HPDE6-E6E7 (cell line): ENCODE data around the gene EMC9.

Experiments
- DNase-seq: peaks from one replicate; pipeline ENCODE4 v3.0.0; 2011; ENCODE audit warnings: missing footprints; ENCODE audit errors: extremely low spot score

Gene EMC9

DNA sequence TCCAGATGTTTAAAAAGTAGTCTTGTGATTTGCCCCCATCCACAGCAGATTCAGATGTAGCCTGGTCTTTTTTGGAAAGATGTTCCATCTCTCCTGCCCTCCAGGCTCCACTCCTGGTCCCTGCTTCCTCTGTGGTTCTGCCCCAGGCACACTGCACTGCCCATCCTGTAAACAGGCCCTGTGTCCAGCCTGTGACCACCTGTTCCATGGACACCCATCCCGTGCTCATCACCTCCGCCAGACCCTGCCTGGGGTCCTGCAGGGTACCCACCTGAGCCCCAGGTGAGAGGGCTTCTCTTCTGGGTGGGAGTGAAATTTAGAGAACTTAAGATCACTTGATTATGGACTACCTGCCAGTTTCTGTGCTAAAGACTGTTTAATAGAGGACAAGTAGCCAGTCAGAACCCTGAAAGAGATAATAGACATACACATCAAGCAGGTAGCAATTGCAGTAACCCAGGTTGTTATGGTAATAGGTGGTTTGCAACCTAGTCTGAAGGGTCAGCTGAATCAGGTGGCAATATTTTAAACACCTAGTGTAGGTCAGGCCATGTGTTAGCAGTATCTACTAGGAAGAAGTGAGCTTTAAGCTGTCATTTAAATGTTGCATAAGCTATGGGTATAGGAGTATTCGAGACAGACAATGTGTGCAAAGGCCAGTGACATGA, 8.0 kb upstream of the EMC9 start:
- DNase-seq: no peak

DNA sequence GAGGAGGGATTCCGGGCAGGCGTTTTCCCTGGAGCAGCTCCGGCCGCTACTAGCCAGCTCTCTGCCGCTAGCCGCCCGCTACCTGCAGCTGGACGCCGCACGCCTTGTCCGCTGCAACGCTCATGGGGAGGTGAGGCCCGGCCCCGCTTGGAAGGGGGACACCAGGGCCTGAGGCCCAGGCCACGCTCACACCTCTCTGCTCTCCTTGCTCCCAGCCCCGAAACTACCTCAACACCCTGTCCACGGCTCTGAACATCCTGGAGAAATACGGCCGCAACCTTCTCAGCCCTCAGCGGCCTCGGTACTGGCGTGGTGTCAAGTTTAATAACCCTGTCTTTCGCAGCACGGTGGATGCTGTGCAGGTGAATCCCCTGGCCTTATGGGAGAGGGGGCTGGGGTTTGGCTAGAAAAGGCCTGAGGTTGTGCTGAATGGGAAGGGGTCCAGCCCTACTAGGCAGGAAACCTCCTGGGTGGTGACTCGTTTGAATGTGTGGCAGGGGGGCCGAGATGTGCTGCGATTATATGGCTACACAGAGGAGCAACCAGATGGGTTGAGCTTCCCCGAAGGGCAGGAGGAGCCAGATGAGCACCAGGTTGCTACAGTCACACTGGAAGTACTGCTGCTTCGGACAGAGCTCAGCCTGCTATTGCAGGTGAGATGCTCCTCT, 6.5 kb upstream of the EMC9 start:
- DNase-seq: no peak

DNA sequence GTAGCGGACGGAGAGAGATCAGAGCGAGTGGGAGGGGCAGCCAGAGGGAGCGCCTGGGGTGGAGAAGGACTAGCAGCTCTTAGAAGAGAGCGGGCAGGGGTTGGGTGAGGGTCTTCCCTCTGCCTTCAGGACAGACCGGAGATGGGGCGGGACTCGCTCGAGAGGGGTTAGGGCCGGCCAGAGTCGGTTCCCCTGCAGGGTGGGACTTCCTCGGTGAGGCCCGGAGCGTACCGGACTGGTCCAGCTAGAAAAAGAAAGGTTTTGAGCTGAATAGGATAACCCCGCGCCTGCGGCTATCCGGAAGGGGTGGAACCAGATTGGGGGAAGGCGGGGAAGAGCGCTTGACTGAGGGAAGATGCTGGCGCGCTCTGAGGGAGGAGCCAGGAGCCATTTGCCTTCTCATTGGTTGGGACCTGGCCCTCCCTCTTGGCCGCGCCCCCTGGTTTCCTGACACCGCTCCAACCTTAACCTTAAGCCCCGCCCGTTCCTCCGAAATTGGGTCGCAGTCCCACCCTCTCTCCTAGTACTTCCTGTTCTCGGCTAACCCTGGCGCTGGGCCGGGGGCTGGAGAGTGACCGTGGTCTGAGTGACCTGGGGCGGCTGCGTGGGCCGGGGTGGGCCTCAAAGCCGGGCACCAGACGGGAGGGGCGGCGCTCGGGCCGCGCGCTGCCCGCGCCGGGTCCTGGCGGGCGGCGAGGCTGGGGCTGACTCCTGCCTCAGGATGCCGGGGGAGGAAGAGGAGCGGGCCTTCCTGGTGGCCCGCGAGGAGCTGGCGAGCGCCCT, 5.8 kb upstream of the EMC9 start, which contains the start of gene RNF31:
Gene RNF31, plus strand, starts transcription at position 521 of the 783 bp plus-strand sequence. Its CDS starts 201 bp downstream, at position 722.
- peak; percentile 94 for DNase-seq

DNA sequence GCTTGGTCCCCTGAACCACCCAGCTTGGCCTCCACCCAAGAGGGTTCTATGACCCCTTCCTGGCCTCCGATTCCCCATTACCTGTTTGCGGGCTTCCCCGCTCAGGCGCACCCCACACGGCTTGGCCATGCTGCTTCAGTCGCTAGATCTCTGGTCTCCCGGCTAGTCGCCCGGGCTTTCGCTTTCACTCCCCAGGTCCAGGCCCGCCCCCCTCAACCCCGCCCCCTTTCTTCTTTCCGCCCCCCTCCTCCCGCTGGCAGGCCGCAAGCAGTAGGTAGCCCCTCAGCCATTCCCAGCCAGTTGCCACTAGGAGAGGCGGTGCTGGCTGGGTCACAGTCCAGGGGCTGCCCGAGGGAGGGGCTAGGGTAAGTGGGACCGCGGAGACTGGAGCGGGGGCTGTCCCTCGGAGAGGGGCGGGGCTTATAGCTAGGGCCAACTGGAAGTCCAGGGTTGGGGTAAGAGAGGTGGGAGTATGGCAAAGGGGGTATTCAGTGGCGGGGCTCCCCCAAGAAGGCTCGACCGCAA, 5.1 kb upstream of the EMC9 start, which contains the start of gene PSME2:
Gene PSME2, minus strand, starts transcription at position 158 of the 525 bp plus-strand sequence. Its CDS starts 29 bp downstream, at position 129.
- DNase-seq: peak; percentile 98

DNA sequence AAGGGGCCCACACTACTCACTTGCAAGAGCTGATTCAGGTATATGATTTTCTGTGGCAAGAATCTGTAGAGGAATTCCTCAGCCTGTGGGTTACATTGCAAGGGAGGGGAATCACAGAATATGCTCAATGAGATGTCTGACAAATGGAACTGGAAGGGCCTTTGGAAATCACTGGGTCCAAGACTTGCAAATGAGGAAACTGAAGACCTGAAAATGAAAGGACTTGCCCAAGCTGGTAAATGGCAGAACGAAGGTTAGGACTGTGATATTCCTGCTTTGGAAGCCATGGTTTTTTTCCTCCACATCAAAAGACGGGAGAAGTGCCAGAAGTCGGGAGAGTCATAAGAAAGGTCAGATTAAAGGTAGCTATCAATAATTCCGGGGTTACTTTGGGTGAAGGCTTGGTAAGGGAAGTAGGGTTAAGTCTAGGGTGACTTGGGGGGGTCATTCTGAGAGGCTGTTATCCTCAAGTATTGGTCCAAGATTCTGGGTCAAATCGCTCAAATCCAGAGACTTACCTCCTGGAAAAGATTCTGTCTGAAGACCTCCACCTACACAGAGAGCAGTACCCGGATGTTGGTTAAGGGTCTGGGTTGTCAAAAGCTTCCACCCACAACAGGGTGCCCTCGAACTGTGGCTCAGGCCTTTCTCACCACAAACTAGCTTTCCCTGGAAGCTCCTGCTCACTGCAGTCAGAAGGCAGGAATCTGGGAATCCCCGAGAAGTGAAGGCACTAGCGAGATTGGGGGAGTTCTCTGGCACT, 4.5 kb upstream of the EMC9 start:
- DNase-seq: no peak

DNA sequence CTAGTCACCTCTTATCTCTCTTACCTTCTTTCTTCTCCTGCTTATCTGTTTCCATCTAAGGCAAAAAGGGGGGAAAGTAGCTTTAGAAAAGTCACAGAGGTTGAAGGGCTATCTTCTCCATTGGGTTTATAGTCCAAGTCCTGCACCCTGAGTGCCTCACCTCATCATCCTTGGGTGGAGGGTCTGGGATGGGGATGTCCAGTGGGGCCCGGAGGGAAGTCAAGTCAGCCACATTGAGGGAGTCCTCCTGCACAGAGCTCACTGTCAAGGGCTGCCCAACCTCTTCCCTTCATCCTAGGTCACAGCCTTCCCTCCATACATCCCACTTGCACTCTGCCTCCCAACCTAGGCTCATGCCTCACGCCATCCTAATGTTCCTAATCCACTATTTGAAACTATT, 3.8 kb upstream of the EMC9 start:
- DNase-seq: no peak

DNA sequence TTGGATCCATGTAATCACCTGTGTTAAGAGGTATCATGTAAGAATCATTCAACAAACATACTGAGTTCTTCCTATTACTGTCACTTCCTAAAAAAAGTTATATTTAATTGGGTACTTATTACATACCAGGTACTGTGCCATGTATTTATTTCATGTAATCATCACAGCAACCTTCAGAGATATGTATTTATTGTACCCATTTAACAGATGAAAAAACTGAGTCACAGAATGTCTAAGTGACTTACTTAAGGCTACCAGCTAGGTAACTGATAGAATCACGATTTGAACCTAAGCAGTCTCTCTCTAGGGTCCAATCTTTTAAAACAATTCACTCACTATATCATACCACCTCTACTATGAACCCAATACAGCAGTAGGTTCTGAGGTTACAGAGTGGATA, 3.1 kb upstream of the EMC9 start:
- DNase-seq: no peak

DNA sequence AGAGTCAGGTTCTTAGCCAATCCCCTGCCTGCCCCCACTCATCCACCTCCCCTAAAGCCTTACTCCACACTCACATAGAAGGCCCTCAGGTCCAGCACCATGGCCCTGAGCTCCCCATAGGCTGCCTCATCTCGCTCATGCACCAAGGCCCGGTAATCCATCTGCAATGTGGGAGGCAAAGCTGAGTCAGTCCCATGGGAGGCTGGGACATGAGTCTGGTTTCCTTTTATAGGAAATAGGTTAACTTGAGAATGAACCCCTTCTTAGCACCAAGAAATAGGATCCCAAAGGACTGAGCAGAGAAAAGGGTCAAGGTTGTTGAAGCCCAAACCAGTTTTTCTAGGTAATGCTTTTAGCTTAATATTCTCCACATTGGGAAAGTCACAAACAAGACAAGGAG, 2.1 kb upstream of the EMC9 start:
- DNase-seq: no peak

DNA sequence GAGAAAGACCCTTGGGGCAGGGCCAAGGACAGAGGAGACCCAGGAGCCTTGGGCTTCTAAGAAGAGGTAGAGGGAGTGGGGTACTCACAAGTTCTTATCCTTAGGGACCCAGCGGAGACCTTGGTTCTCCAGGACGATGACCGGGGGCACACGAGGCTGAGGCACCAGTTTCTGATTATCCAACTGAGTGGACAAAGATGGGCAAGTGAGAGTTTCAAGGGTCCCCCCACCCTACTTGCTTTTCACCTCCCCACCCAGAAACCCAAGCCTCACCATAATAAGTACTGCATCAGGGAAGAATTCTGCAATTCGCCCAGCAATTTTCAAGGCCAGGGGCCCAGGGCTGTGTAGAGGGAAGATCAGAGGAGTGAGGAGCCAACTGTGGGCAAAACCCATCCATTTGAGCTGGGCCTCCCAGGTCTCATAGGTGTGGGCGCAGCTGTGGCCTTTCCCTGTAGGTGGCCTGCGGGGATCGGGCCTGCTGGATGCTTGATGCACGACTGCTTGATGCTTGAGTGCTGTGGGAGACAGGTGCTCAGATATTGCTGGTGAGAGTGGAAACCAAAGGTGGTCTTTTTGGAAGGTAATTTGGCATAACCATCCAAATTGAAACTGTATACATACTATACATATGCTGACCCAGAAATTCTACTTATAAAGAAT, 2.0 kb downstream of the EMC9 start:
- DNase-seq: no peak

DNA sequence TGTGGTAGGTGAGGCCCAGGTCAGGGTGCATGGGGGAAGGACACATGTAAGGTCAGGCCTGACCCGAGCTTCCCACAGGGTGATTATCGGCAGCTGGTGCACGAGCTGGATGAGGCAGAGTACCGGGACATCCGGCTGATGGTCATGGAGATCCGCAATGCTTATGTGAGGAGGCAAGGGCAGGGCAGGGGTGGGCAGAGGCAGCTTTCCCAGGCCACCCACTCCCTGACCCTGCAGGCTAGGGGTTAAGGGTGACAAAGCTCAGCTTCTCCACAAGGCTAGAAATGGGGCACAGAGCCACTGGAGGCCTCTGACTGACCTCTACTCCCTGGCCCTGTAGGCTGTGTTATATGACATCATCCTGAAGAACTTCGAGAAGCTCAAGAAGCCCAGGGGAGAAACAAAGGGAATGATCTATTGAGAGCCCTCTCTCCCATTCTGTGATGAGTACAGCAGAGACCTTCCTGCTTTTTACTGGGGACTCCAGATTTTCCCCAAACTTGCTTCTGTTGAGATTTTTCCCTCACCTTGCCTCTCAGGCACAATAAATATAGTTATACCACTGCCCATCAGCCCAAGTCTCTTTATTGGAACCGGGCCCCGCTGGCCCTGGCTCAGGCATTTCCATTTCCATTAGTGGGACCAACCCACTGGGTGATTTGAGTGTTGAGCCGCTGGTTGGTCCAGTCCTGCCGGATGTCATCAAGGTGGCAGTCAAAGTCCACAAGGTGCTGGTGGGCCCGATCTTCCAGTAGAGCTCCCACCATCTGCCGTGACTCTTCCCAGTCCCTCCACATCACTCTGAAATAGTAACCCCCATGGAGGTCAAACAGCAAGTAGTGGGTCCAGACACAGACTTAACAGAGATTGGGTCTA, 2.8 kb downstream of the EMC9 start:
- no peak for DNase-seq

DNA sequence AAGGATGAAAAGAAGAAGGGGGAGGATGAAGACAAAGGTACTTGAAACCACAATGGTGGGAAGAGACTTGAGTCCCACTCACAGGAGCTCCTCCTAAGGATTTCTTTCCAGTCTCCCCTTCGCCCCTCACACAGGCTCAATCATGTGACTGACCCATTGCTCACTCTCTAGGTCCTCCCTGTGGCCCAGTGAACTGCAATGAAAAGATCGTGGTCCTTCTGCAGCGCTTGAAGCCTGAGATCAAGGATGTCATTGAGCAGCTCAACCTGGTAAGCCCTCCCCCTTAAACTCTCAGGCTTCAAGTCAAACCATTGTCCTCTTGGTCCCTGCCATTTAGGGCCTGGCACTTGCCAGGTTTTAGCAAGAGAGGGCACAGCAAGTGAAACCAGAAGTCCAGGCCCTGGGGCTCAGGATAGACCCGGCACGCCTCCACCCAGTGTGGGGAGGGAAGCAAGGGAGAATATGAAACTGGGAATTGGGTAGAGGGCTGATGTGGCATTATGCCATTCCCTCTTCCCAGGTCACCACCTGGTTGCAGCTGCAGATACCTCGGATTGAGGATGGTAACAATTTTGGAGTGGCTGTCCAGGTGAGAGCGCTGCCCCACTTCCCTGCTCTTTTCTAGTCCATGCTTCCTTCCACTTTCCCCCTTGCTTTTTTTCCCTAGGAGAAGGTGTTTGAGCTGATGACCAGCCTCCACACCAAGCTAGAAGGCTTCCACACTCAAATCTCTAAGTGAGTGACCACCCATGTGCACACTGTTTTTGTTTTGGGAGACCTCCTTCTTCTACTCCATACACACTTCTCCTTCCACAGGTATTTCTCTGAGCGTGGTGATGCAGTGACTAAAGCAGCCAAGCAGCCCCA, 3.6 kb downstream of the EMC9 start:
- no peak for DNase-seq

DNA sequence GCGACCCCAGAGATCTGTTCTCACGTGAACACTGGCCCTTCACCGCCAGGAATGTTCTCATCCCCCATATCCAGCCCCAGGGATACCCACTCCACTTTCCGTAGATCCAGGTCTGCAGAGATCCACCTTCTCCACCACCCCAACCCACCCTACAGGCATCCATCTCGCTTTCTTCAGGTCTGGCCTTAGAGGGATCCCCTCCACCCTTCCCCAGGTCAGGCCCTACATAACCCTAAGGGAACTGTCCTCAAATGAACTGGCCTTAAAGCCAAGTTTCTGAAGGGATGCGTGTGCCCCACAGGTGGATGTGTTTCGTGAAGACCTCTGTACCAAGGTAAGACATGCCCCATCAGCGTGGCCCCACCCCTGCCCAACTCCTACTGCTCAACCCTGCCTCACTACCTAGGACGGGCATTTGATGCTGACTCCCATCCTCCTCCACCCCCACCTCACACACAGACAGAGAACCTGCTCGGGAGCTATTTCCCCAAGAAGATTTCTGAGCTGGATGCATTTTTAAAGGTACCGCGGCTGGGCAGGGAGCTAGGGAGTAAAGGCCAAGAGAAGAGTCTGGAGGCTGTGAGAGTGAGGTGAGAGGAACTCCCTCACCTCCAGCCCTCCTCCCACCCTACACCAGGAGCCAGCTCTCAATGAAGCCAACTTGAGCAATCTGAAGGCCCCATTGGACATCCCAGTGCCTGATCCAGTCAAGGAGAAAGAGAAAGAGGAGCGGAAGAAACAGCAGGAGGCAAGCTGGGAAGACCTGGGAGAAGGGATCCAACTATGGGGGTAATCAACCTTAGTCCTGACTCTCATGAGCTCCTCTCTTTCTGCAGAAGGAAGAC, 4.5 kb downstream of the EMC9 start:
- no peak for DNase-seq

DNA sequence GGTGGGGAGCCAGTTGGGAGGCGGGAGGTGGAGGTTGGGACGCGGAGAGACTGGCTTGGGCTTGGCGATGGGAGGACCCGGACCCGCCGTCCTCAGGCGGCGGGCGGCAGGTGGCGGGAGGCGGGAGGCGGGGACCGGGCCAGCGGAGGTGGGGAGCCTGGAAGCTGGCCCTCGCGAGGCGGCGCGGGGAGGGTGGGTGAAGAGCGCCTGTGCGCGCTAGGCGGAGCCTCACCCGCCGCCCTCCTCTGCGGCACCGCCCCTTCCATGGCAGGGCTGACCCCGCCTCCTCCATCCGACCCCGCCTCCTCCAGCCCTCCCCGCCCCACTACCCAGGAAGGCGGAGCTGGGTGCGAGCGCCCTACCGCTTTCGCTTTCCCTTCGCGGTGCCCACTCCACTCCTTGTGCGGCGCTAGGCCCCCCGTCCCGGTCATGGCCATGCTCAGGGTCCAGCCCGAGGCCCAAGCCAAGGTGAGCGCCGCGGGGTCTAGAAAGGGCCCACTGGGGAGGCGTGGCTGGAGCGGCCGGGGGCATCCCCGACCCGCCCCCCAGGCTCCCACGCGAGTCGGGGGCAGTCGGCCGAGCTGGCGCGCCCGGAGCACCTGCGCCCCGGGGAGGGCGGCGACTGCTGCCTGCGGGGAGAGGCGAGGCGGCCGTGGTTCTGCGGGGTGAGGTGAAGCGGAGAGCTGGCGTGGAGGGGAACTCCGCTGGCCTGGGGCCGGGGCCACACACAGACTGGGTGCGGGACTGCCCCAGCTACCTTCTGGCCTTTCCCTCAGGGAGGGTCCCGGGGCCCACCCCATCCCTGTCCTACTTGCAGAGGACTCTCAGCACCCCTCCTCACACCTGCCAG, 5.3 kb downstream of the EMC9 start, which contains the start of gene PSME1:
Gene PSME1, plus strand, starts transcription at position 361 of the 850 bp plus-strand sequence. Its CDS starts 69 bp downstream, at position 430.
- DNase-seq: peak; percentile 89

DNA sequence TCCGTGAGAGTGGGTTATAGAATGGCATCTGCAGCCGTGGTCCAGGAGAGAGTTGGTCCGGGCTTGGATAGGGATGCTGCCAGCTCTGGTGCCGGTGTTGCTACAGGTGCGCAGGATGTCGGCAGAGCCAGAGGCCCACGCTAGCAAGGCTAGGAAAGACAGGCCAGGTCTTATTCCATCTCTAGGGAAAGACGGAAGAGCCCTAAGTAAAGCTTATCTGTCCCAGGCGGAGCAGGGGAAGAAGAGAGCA, 5.9 kb downstream of the EMC9 start:
- no peak for DNase-seq

DNA sequence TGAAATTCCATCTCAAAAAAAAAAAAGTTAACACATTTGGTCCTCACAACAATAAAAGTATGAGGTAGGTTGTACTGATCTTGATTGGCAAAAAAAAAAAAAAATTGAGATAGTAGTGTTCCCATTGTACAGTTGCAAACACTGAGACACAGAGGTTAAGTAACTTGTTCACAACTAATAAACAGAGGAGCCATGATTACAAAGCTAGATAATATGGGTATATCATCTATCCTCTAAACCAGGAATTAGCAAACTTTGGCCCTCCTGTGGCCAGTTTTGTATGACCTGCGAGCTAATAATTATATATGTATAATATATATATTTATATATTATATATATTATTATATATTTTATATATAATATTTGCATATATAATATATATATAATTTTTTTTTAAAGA, 7.7 kb downstream of the EMC9 start:
- DNase-seq: no peak

DNA sequence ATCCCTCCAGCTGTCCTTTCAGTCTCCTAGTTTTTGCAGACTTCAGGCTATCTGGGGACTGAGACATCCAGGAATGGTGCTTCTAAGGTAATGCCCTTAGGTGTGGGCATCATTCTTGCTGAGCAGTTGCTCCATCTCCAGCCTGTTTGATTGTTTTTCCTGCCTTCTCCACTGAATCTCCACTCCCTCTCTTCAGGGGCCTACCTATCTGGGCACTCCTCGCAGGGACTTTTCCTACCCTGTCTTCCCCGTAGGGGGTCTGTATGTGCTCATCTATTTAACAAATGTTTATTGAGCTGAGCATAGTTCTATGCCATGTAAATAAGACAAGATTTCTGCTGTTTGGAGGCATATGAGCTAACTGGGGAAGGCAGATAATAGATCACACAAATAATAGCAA, 8.4 kb downstream of the EMC9 start:
- no peak for DNase-seq

DNA sequence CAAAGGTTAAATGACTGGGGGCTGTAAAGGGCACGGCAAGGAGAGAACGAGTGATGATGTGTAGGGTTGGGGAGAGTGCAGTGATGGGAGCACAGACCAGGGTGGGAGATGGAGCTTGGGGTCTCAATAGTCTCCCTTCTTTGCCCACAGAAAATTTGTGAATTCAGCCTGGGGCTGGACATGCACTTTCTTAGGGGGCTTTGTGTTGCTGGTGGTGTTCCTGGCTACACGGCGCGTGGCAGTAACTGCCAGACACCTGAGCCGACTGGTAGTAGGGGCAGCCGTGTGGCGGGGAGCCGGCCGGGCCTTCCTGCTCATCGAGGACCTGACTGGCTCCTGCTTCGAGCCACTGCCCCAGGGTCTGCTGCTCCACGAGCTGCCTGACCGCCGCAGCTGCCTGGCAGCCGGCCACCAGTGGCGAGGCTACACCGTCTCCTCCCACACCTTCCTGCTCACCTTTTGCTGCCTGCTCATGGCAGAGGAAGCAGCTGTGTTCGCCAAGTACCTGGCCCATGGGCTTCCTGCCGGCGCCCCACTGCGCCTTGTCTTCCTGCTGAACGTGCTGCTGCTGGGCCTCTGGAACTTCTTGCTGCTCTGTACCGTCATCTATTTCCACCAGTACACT, 9.2 kb downstream of the EMC9 start:
- no peak for DNase-seq
